Measurements from ENCODE around the gene HGS. TPM values are rescaled to one million over a fixed set of nuclear protein-coding genes. Genes with fewer than 3 reads are reported as not detected.

The HGS gene
- total and polyA plus RNA-seq, 2 of the 13 experiments (the other 11 are each of a cell fraction or from before 2014, with no cell fraction given), result 73.3 to 78.1 TPM

DNA sequence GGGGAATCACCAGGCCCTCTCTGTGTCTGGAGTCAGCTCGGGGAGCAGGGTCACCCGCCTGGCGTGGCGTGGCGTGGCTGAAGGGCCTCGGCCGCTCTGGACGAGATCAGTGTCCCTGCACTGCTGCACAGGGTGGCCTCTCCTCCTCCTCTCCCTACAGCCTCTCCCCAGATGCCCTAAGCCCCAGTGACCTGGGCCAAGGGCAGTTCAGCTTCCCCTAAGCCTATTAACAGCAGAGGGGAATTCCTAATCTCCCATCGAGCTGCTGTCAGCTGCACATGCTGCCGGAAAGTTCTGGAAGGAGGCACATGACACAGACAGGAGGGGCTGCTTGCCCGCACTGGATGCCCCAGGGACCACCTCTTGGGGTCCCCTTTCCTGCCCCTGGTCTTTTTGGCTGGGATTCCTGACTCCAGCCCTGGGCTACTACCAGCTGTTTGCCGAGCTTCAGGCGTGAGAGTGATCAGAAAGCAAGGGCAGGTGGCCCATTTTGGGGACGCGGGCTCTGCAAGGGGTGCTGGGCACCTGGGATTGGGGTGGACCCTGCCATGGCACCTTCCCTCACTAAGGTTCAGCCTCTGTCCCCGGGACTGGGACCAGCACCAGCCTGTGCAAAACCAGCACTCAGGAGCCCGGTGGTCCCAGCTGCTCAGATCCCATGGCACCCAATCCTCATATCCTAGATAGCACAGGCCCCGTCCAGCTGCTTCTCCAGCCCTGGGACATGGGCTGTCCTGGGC, 28.3 kb upstream of the HGS start (continued):
- TF ChIP-seq ZNF747 (CRISPR knock-in tag; IDR thresholded peaks at IDR 0.05; ENCODE audit: borderline replicate concordance), result peak; percentile 60; the same call in 1 of the 2 replicates
- TF ChIP-seq, protein P1, sequence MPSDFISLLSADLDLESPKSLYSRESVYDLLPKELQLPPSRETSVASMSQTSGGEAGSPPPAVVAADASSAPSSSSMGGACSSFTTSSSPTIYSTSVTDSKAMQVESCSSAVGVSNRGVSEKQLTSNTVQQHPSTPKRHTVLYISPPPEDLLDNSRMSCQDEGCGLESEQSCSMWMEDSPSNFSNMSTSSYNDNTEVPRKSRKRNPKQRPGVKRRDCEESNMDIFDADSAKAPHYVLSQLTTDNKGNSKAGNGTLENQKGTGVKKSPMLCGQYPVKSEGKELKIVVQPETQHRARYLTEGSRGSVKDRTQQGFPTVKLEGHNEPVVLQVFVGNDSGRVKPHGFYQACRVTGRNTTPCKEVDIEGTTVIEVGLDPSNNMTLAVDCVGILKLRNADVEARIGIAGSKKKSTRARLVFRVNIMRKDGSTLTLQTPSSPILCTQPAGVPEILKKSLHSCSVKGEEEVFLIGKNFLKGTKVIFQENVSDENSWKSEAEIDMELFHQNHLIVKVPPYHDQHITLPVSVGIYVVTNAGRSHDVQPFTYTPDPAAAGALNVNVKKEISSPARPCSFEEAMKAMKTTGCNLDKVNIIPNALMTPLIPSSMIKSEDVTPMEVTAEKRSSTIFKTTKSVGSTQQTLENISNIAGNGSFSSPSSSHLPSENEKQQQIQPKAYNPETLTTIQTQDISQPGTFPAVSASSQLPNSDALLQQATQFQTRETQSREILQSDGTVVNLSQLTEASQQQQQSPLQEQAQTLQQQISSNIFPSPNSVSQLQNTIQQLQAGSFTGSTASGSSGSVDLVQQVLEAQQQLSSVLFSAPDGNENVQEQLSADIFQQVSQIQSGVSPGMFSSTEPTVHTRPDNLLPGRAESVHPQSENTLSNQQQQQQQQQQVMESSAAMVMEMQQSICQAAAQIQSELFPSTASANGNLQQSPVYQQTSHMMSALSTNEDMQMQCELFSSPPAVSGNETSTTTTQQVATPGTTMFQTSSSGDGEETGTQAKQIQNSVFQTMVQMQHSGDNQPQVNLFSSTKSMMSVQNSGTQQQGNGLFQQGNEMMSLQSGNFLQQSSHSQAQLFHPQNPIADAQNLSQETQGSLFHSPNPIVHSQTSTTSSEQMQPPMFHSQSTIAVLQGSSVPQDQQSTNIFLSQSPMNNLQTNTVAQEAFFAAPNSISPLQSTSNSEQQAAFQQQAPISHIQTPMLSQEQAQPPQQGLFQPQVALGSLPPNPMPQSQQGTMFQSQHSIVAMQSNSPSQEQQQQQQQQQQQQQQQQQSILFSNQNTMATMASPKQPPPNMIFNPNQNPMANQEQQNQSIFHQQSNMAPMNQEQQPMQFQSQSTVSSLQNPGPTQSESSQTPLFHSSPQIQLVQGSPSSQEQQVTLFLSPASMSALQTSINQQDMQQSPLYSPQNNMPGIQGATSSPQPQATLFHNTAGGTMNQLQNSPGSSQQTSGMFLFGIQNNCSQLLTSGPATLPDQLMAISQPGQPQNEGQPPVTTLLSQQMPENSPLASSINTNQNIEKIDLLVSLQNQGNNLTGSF (CRISPR knock-in tag; IDR thresholded peaks at IDR 0.05), result no peak; the same call in 1 of the 2 replicates
- TF ChIP-seq, protein P2, sequence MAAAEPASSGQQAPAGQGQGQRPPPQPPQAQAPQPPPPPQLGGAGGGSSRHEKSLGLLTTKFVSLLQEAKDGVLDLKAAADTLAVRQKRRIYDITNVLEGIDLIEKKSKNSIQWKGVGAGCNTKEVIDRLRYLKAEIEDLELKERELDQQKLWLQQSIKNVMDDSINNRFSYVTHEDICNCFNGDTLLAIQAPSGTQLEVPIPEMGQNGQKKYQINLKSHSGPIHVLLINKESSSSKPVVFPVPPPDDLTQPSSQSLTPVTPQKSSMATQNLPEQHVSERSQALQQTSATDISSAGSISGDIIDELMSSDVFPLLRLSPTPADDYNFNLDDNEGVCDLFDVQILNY (CRISPR knock-in tag; conservative IDR thresholded peaks at IDR 0.05), result no peak
- TF ChIP-seq ZNF234 (CRISPR knock-in tag; conservative IDR thresholded peaks at IDR 0.05), result no peak
- TF ChIP-seq ZMAT3 (CRISPR knock-in tag; conservative IDR thresholded peaks at IDR 0.05), result 0 out of 2 replicates have a peak, but pooled peaks have one; percentile 54
- TF ChIP-seq ZSCAN25 (CRISPR knock-in tag; IDR thresholded peaks at IDR 0.05), result peak; percentile 95
- TF ChIP-seq SOX13 (IDR thresholded peaks at IDR 0.05), result no peak
- TF ChIP-seq SOX13 (CRISPR knock-in tag; conservative IDR thresholded peaks at IDR 0.05 in 1 of 2, IDR thresholded peaks at IDR 0.05 in 1 of 2), result peak in 1 of 2 experiments; percentile 13; a peak in 1 of 4 replicates
- TF ChIP-seq ZNF30 (CRISPR knock-in tag; IDR thresholded peaks at IDR 0.05), result no peak
- peak; percentile 25; the same call in 1 of the 2 replicates for TF ChIP-seq BCL6 (CRISPR knock-in tag; IDR thresholded peaks at IDR 0.05)
- no peak for TF ChIP-seq GFI1 (CRISPR knock-in tag; IDR thresholded peaks at IDR 0.05; ENCODE audit: borderline replicate concordance)
- no peak for TF ChIP-seq ATF7 (IDR thresholded peaks at IDR 0.05)
- no peak for TF ChIP-seq ATF7 (CRISPR knock-in tag; IDR thresholded peaks at IDR 0.05)
- 0 out of 2 replicates have a peak, but pooled peaks have one; percentile 73 for TF ChIP-seq ZNF501 (CRISPR knock-in tag; IDR thresholded peaks at IDR 0.05)
- TF ChIP-seq, protein P3, sequence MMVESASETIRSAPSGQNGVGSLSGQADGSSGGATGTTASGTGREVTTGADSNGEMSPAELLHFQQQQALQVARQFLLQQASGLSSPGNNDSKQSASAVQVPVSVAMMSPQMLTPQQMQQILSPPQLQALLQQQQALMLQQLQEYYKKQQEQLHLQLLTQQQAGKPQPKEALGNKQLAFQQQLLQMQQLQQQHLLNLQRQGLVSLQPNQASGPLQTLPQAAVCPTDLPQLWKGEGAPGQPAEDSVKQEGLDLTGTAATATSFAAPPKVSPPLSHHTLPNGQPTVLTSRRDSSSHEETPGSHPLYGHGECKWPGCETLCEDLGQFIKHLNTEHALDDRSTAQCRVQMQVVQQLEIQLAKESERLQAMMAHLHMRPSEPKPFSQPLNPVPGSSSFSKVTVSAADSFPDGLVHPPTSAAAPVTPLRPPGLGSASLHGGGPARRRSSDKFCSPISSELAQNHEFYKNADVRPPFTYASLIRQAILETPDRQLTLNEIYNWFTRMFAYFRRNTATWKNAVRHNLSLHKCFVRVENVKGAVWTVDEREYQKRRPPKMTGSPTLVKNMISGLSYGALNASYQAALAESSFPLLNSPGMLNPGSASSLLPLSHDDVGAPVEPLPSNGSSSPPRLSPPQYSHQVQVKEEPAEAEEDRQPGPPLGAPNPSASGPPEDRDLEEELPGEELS (CRISPR knock-in tag; IDR thresholded peaks at IDR 0.05), result no peak
- TF ChIP-seq TGIF2 (CRISPR knock-in tag; IDR thresholded peaks at IDR 0.05), result no peak
- peak; percentile 51; the same call in 1 of the 2 replicates for TF ChIP-seq HOXA3 (CRISPR knock-in tag; IDR thresholded peaks at IDR 0.05)
- peak; percentile 99 for TF ChIP-seq PPARG (CRISPR knock-in tag; conservative IDR thresholded peaks at IDR 0.05)
- TF ChIP-seq, protein P4, sequence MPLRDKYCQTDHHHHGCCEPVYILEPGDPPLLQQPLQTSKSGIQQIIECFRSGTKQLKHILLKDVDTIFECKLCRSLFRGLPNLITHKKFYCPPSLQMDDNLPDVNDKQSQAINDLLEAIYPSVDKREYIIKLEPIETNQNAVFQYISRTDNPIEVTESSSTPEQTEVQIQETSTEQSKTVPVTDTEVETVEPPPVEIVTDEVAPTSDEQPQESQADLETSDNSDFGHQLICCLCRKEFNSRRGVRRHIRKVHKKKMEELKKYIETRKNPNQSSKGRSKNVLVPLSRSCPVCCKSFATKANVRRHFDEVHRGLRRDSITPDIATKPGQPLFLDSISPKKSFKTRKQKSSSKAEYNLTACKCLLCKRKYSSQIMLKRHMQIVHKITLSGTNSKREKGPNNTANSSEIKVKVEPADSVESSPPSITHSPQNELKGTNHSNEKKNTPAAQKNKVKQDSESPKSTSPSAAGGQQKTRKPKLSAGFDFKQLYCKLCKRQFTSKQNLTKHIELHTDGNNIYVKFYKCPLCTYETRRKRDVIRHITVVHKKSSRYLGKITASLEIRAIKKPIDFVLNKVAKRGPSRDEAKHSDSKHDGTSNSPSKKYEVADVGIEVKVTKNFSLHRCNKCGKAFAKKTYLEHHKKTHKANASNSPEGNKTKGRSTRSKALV (CRISPR knock-in tag; IDR thresholded peaks at IDR 0.05), result peak; percentile 39; the same call in 1 of the 2 replicates
- TF ChIP-seq PLRG1 (conservative IDR thresholded peaks at IDR 0.05), result no peak
- TF ChIP-seq ZNF335 (CRISPR knock-in tag; IDR thresholded peaks at IDR 0.05), result no peak
